CD1c-positive myeloid dendritic cell (primary cell): Measurements from ENCODE around the gene FAM24B.

Experiments
- DNase-seq: peaks from one replicate; pipeline ENCODE4 v3.0.0-alpha.2; 2016; ENCODE audit errors: extremely low spot score

The FAM24B gene

DNA sequence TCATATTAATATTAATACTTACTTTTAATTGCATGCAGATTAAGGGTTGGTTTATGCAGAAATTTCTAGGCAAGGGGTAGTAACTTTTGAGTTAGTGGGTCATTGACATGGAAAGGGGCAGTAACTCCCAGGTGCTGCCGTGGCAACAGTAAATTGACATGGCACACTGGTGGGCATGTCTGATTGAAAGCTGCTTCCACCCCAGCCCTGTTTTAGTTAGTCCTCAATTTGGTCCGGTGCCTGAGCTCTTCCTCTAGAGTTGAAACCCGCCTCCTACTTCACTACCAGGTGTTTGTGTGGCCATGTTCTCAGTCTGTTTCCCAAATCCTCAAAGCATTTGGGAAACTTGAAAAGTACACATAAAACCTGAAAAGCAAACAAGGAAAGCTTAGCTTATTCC, 52.1 kb downstream of the FAM24B start:
- no peak for DNase-seq

GRCh38 chr10:122822973-122823690, 56.2 kb downstream of the FAM24B start:
- no peak for DNase-seq

- no peak for DNase-seq
These were observed 57.6 kb downstream of the FAM24B start for GRCh38 chr10:122821808-122822207.

GRCh38 chr10:122815458-122815857, 63.9 kb downstream of the FAM24B start:
- DNase-seq, result no peak

DNA sequence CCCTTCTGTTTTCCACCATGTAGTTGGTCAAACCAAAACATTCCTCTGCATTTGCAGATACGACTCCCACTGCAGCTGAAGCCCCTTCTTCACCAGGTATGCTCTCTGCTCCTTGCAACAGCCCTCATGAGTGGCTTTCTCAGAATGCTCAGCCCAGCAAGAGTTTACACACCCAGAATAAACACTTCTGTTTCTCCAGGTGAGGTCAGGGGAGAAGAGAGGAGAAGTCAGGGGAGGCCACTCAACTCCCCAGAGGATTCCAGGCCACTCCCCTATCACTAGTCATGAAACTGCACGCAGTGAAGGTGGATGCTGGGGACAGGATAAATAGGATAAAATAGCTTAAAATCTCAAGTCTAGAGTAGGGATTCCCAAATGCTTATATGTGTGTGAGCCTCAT, 64.9 kb downstream of the FAM24B start:
- no peak for DNase-seq

- no peak for DNase-seq
These were observed 66.6 kb downstream of the FAM24B start for GRCh38 chr10:122812751-122813150.

DNA sequence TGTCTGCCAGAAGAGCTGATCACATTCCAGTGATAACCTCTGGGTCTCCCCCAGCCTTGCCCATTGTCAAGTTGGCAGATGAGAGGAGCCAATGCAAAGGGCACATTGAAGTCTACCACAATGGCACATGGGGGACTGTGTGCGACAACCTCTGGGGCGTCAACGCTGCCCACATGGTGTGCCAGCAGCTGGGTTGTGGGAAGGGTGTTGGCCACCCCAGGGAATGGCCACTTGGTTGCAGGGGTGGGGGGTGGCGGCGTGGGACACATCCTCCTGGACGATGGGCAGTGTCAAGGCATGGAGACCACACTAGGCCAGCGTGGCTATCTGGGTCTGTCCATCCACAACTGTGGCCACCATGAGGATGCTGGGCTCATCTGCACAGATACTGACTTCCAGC, 77.1 kb downstream of the FAM24B start:
- DNase-seq, result no peak
